PC-9 (cell line): ENCODE results near the gene THSD7B.

Experiments used
- EZH2 ChIP-seq: fragments of 200-600 bp; sonication (generic); IDR thresholded peaks from 2 replicates; pipeline ENCODE4 v1.8.0; 2017; ENCODE audit warnings: antibody characterized with exemption, low read depth
- TF ChIP-seq, protein P1 (sequence below): fragments of 200-600 bp; sonication (generic); conservative IDR thresholded peaks from 2 replicates; pipeline ENCODE4 v1.6.1; 2017; ENCODE audit warnings: mixed run types, antibody characterized with exemption, mild to moderate bottlenecking, moderate library complexity

GRCh38 chr2:137718786-137719185, 953.4 kb downstream of the THSD7B start:
- TF ChIP-seq, protein P1, sequence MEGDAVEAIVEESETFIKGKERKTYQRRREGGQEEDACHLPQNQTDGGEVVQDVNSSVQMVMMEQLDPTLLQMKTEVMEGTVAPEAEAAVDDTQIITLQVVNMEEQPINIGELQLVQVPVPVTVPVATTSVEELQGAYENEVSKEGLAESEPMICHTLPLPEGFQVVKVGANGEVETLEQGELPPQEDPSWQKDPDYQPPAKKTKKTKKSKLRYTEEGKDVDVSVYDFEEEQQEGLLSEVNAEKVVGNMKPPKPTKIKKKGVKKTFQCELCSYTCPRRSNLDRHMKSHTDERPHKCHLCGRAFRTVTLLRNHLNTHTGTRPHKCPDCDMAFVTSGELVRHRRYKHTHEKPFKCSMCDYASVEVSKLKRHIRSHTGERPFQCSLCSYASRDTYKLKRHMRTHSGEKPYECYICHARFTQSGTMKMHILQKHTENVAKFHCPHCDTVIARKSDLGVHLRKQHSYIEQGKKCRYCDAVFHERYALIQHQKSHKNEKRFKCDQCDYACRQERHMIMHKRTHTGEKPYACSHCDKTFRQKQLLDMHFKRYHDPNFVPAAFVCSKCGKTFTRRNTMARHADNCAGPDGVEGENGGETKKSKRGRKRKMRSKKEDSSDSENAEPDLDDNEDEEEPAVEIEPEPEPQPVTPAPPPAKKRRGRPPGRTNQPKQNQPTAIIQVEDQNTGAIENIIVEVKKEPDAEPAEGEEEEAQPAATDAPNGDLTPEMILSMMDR, result no peak
- TF ChIP-seq EZH2, result no peak
